Neural progenitor cell (in vitro differentiated cells): ENCODE measurements around the gene ADAMTSL1. TPM values are rescaled to one million over a fixed set of nuclear protein-coding genes. Genes with fewer than 3 reads are reported as not detected.

Source experiments
- DNase-seq: peaks from one replicate; pipeline ENCODE4 v3.0.0-alpha.2; 2016; ENCODE audit warnings: low spot score
- H2AFZ ChIP-seq: fragments of 200-600 bp; sonication (generic); replicated peaks from 2 replicates; pipeline ENCODE4 v1.6.1; 2016; ENCODE audit warnings: antibody characterized with exemption
- H3F3A ChIP-seq: fragments of 200-600 bp; sonication (generic); 2 replicates; pipeline ENCODE4 v1.6.1; 2016; ENCODE audit warnings: antibody characterized with exemption, low read depth
- H3K27ac ChIP-seq: fragments of 200-600 bp; sonication (generic); 2 replicates; pipeline ENCODE4 v1.5.1; 2016; ENCODE audit warnings: mild to moderate bottlenecking
- H3K27me3 ChIP-seq: fragments of 200-600 bp; sonication (generic); 2 replicates; pipeline ENCODE4 v1.6.1; 2016; ENCODE audit warnings: mild to moderate bottlenecking, moderate library complexity
- H3K36me3 ChIP-seq: fragments of 200-600 bp; sonication (generic); 2 replicates; pipeline ENCODE4 v1.5.1; 2016
- H3K4me1 ChIP-seq: fragments of 200-600 bp; sonication (generic); 2 replicates; pipeline ENCODE4 v1.6.1; 2016; ENCODE audit warnings: mixed run types
- H3K4me2 ChIP-seq: fragments of 200-600 bp; sonication (generic); 2 replicates; pipeline ENCODE4 v1.6.1; 2016
- H3K4me3 ChIP-seq: fragments of 200-600 bp; sonication (generic); 2 replicates; pipeline ENCODE4 v1.5.1; 2016
- H3K79me2 ChIP-seq: fragments of 200-600 bp; sonication (generic); 2 replicates; pipeline ENCODE4 v1.6.1; 2016; ENCODE audit warnings: low read depth
- H3K9ac ChIP-seq: fragments of 200-600 bp; sonication (generic); 2 replicates; pipeline ENCODE4 v1.6.1; 2016
- H3K9me3 ChIP-seq: fragments of 200-600 bp; sonication (generic); 2 replicates; pipeline ENCODE4 v1.5.1; 2016; ENCODE audit warnings: low read depth
- H4K20me1 ChIP-seq: fragments of 200-600 bp; sonication (generic); 2 replicates; pipeline ENCODE4 v1.6.1; 2016; ENCODE audit warnings: low read depth
- H3K27ac Mint-ChIP-seq: 3 replicates; pipeline ENCODE4 v1.8.0; 2021; ENCODE audit warnings: mixed read lengths
- H3K27me3 Mint-ChIP-seq: 2 replicates; pipeline ENCODE4 v1.8.0; 2022; ENCODE audit warnings: low read depth, mild to moderate bottlenecking, inconsistent platforms, moderate library complexity, mixed read lengths; ENCODE audit not compliant: insufficient read depth
- H3K36me3 Mint-ChIP-seq: 3 replicates; pipeline ENCODE4 v1.8.0; 2021; ENCODE audit warnings: mixed read lengths
- H3K4me1 Mint-ChIP-seq: 3 replicates; pipeline ENCODE4 v1.8.0; 2021; ENCODE audit warnings: mixed read lengths
- H3K4me3 Mint-ChIP-seq: 3 replicates; pipeline ENCODE4 v1.8.0; 2021; ENCODE audit warnings: mild to moderate bottlenecking, moderate library complexity, mixed read lengths
- H3K9me3 Mint-ChIP-seq: 3 replicates; pipeline ENCODE4 v1.8.0; 2020; ENCODE audit warnings: mixed read lengths
- CTCF ChIP-seq: fragments of 200-600 bp; sonication (generic); IDR thresholded peaks from 2 replicates; pipeline ENCODE4 v1.5.1; 2017; ENCODE audit warnings: antibody characterized with exemption, mild to moderate bottlenecking
- EZH2 ChIP-seq: fragments of 200-600 bp; sonication (generic); IDR thresholded peaks from 2 replicates; pipeline ENCODE4 v1.6.1; 2017; ENCODE audit warnings: antibody characterized with exemption, mild to moderate bottlenecking, moderate library complexity
- EZH2phosphoT487 ChIP-seq: fragments of 200-600 bp; sonication (generic); IDR thresholded peaks from 2 replicates; pipeline ENCODE4 v1.6.1; 2017; ENCODE audit warnings: antibody characterized with exemption
- total RNA-seq: library from RNA; depleted of rRNA; stranded (reverse); fragments of >200 nt; gene quantifications from 2 replicates; pipeline ENCODE4 v1.2.3, GENCODE V29; 2015; ENCODE audit warnings: low replicate concordance

Gene ADAMTSL1
- total RNA-seq, 1 donor from 2014 or later, result 0.73 TPM

GRCh38 chr9:18891946-18892670 is 418.2 kb downstream of the ADAMTSL1 start:
- H3K9ac ChIP-seq, result no peak overlapping the region
- no peak overlapping the region for H3K4me2 ChIP-seq
- no peak overlapping the region for H3K4me3 ChIP-seq
- no peak overlapping the region for H3K4me3 Mint-ChIP-seq
- peaks cover 16% of the 10 kb centered on the region for H3K9me3 Mint-ChIP-seq
- H3K36me3 Mint-ChIP-seq, result no peaks in the 10 kb centered on the region
- H3K27me3 Mint-ChIP-seq, result peaks cover 3% of the 10 kb centered on the region
- no peak overlapping the region for H3K27ac Mint-ChIP-seq
- no peaks in the 10 kb centered on the region for H3K36me3 ChIP-seq
- no peak for TF ChIP-seq EZH2
- H3F3A ChIP-seq, result no peaks in the 10 kb centered on the region
- H3K4me1 ChIP-seq, result no peaks in the 10 kb centered on the region
- H3K27ac ChIP-seq, result no peak overlapping the region
- no peaks in the 10 kb centered on the region for H3K9me3 ChIP-seq
- no peak overlapping the region for H2AFZ ChIP-seq
- H3K4me1 Mint-ChIP-seq, result no peaks in the 10 kb centered on the region
- no peaks in the 10 kb centered on the region for H3K79me2 ChIP-seq
- no peak for DNase-seq
- no peaks in the 10 kb centered on the region for H3K27me3 ChIP-seq
- no peaks in the 10 kb centered on the region for H4K20me1 ChIP-seq

- Mint-ChIP-seq H3K27me3 (peaks cover 3% of the 10 kb centered on the region), H3K27ac (no peak overlapping the region), H3K4me1 (no peaks in the 10 kb centered on the region), H3K9me3 (peaks cover 18% of the 10 kb centered on the region), H3K36me3 (no peaks in the 10 kb centered on the region), H3K4me3 (no peak overlapping the region)
- Histone ChIP-seq H3K36me3 (no peaks in the 10 kb centered on the region), H3K27me3 (no peaks in the 10 kb centered on the region), H3K4me1 (no peaks in the 10 kb centered on the region), H3K9ac (no peak overlapping the region), H3K4me3 (no peak overlapping the region), H3K9me3 (no peaks in the 10 kb centered on the region), H3K79me2 (no peaks in the 10 kb centered on the region), H3K27ac (no peak overlapping the region), H3F3A (no peaks in the 10 kb centered on the region), H2AFZ (no peak overlapping the region), H4K20me1 (no peaks in the 10 kb centered on the region), H3K4me2 (no peak overlapping the region)
- TF ChIP-seq EZH2phosphoT487 (no peak), EZH2 (no peak), CTCF (no peak)
- DNase-seq, result no peak
Measured at GRCh38 chr9:18893046-18893445, 419.1 kb downstream of the ADAMTSL1 start.

GRCh38 chr9:18893491-18893890 is 419.5 kb downstream of the ADAMTSL1 start:
- Mint-ChIP-seq H3K4me1 (no peaks in the 10 kb centered on the region), H3K27ac (no peak overlapping the region), H3K36me3 (no peaks in the 10 kb centered on the region), H3K27me3 (peaks cover 3% of the 10 kb centered on the region), H3K4me3 (no peak overlapping the region), H3K9me3 (peaks cover 23% of the 10 kb centered on the region)
- TF ChIP-seq EZH2, result no peak
- no peak for TF ChIP-seq EZH2phosphoT487
- no peak for TF ChIP-seq CTCF
- no peaks in the 10 kb centered on the region for H3K36me3 ChIP-seq
- H4K20me1 ChIP-seq, result no peaks in the 10 kb centered on the region
- H3K9ac ChIP-seq, result no peak overlapping the region
- DNase-seq, result no peak
- H3F3A ChIP-seq, result no peaks in the 10 kb centered on the region
- H3K4me1 ChIP-seq, result no peaks in the 10 kb centered on the region
- no peaks in the 10 kb centered on the region for H3K27me3 ChIP-seq
- no peak overlapping the region for H3K4me2 ChIP-seq
- no peak overlapping the region for H3K27ac ChIP-seq
- H2AFZ ChIP-seq, result no peak overlapping the region
- no peaks in the 10 kb centered on the region for H3K9me3 ChIP-seq
- no peaks in the 10 kb centered on the region for H3K79me2 ChIP-seq
- H3K4me3 ChIP-seq, result no peak overlapping the region

GRCh38 chr9:18896004-18896403 is 422.1 kb downstream of the ADAMTSL1 start:
- Histone ChIP-seq H3K36me3 (no peaks in the 10 kb centered on the region), H3K4me2 (no peak overlapping the region), H2AFZ (no peak overlapping the region), H3K9ac (no peak overlapping the region), H3K9me3 (no peaks in the 10 kb centered on the region), H3K27me3 (no peaks in the 10 kb centered on the region), H3K4me3 (no peak overlapping the region), H3K4me1 (no peaks in the 10 kb centered on the region), H3K79me2 (no peaks in the 10 kb centered on the region), H3K27ac (no peak overlapping the region), H3F3A (no peaks in the 10 kb centered on the region), H4K20me1 (no peaks in the 10 kb centered on the region)
- DNase-seq, result no peak
- TF ChIP-seq CTCF (no peak), EZH2phosphoT487 (no peak)
- no peak overlapping the region for H3K4me3 Mint-ChIP-seq
- H3K27me3 Mint-ChIP-seq, result peaks cover 3% of the 10 kb centered on the region
- H3K9me3 Mint-ChIP-seq, result peaks cover 35% of the 10 kb centered on the region
- H3K27ac Mint-ChIP-seq, result no peak overlapping the region
- no peaks in the 10 kb centered on the region for H3K4me1 Mint-ChIP-seq
- no peaks in the 10 kb centered on the region for H3K36me3 Mint-ChIP-seq
